ENCODE results near the gene NPR3.

DNA sequence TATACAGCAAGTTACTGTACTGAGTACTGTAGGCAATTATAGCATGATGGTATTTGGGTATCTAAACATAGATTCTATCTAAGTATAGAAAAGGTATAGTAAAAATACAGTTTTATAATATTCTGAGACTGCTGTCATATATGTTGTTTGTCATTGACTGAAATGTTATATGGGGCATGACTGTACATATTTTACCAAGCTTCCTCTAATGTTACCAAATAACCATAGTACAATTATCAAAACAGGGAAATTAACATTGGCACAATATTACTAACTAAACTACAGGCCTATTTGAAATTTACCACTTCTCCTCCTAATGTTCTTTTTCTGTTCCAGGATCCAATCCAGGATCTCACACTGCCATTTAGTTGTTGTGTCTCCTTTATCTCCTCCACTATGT, 18.5 kb downstream of the NPR3 start:
- TF ChIP-seq POLR2A (IDR thresholded peaks at IDR 0.05) (no peak), POLR2AphosphoS5 (IDR thresholded peaks at IDR 0.05) (no peak)
- TF ChIP-seq, protein P1, sequence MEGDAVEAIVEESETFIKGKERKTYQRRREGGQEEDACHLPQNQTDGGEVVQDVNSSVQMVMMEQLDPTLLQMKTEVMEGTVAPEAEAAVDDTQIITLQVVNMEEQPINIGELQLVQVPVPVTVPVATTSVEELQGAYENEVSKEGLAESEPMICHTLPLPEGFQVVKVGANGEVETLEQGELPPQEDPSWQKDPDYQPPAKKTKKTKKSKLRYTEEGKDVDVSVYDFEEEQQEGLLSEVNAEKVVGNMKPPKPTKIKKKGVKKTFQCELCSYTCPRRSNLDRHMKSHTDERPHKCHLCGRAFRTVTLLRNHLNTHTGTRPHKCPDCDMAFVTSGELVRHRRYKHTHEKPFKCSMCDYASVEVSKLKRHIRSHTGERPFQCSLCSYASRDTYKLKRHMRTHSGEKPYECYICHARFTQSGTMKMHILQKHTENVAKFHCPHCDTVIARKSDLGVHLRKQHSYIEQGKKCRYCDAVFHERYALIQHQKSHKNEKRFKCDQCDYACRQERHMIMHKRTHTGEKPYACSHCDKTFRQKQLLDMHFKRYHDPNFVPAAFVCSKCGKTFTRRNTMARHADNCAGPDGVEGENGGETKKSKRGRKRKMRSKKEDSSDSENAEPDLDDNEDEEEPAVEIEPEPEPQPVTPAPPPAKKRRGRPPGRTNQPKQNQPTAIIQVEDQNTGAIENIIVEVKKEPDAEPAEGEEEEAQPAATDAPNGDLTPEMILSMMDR (IDR thresholded peaks at IDR 0.05): no peak

Data from breast epithelium (tissue), 3 donors.